Thyroid gland (tissue), 4 donors: ENCODE data around the gene APBA1. TPM values are rescaled to one million over a fixed set of nuclear protein-coding genes. Genes with fewer than 3 reads are reported as not detected.

ENCODE experiments used
- DNase-seq, 2 donors: peaks; one replicate each; pipeline ENCODE4 v3.0.0-alpha.2; 2019
- H3K27ac ChIP-seq, 3 donors: fragments of 200-600 bp; sonication (generic); 1 replicate in 2 of 3; 2 replicates in 1 of 3; pipeline ENCODE4 v1.5.1; 2016 to 2019; ENCODE audit warnings: mild to moderate bottlenecking in 1 of 3, moderate library complexity in 1 of 3
- H3K27me3 ChIP-seq: fragments of 200-600 bp; sonication (generic); one replicate; pipeline ENCODE4 v1.5.1; 2019
- H3K36me3 ChIP-seq, 2 donors: fragments of 200-600 bp; sonication (generic); one replicate each; pipeline ENCODE4 v1.5.1; 2016 to 2019
- H3K4me1 ChIP-seq, 2 donors: fragments of 200-600 bp; sonication (generic); one replicate each; pipeline ENCODE4 v1.5.1; 2017 to 2019
- H3K4me3 ChIP-seq, 3 donors: fragments of 200-600 bp; sonication (generic); replicated peaks in 1 of 3; 1 replicate in 2 of 3; 2 replicates in 1 of 3; pipeline ENCODE4 v1.5.1; 2016; ENCODE audit warnings: mild to moderate bottlenecking in 1 of 3
- H3K9me3 ChIP-seq: fragments of 200-600 bp; sonication (generic); one replicate; pipeline ENCODE4 v1.5.1; 2017
- CTCF ChIP-seq, 6 experiments: fragments of 200-600 bp in 3 of 6; fragments of 450-650 bp in 3 of 6; sonication (generic) in 3 of 6; IDR thresholded peaks; one replicate each; pipeline ENCODE4 v1.5.1; 2016 to 2019; ENCODE audit warnings: antibody characterized with exemption in 6 of 6, mild to moderate bottlenecking in 2 of 6, inconsistent platforms in 1 of 6, moderate library complexity in 1 of 6
- POLR2A ChIP-seq, 2 donors: fragments of 450-650 bp; IDR thresholded peaks; one replicate each; pipeline ENCODE4 v1.6.1; 2017; ENCODE audit warnings: antibody characterized with exemption in 2 of 2, mild to moderate bottlenecking in 2 of 2, moderate library complexity in 1 of 2
- WGBS, 2 donors: methylation state at CpG; one replicate each; pipeline ENCODE4 v1.1.5; 2017; 5-methylcytosine and 5-hydroxymethylcytosine counted together
- intact Hi-C: fragments of 100-400 bp; cut with DNase I; formaldehyde crosslinking; loops from one replicate; pipeline ENCODE4 v1.15.1; 2023
- total RNA-seq, 4 donors: library from RNA; depleted of rRNA; stranded (reverse); fragments of >200 nt; gene quantifications; one replicate each; pipeline ENCODE4 v1.2.3, GENCODE V29; 2016

Gene APBA1
- total RNA-seq, 4 donors from 2014 or later: 2.8 to 11.2 (median 3.8) TPM

GRCh38 chr9:69513141-69513820, 158.9 kb downstream of the APBA1 start:
- no peaks in the 10 kb centered on the region for H3K36me3 ChIP-seq
- H3K27ac ChIP-seq: peak overlapping the region in 2 of 3 donors; percentile 10 to 50
- H3K27me3 ChIP-seq: no peaks in the 10 kb centered on the region
- TF ChIP-seq POLR2A (IDR thresholded peaks at IDR 0.05) (no peak), CTCF (IDR thresholded peaks at IDR 0.05) (no peak)
- no peaks in the 10 kb centered on the region for H3K9me3 ChIP-seq
- intact Hi-C loops: no loop called here
- WGBS, 2 donors: 45 to 48% methylated on average over 3 of the region's 3 CpGs
- H3K4me1 ChIP-seq: peaks cover 9 to 12% of the 10 kb centered on the region in 2 donors
- DNase-seq: peak in 1 of 2 donors; percentile 23
- H3K4me3 ChIP-seq: no peak overlapping the region

GRCh38 chr9:69504058-69504457, 168.1 kb downstream of the APBA1 start:
- no peak overlapping the region for H3K4me3 ChIP-seq
- DNase-seq: no peak
- H3K36me3 ChIP-seq: no peaks in the 10 kb centered on the region
- no peaks in the 10 kb centered on the region for H3K9me3 ChIP-seq
- WGBS, 2 donors: 98 to 100% methylated on average over 1 of the region's 1 CpG
- H3K27ac ChIP-seq: no peak overlapping the region
- no peaks in the 10 kb centered on the region for H3K27me3 ChIP-seq
- H3K4me1 ChIP-seq: peaks cover 30 to 43% of the 10 kb centered on the region in 2 donors
- TF ChIP-seq CTCF (IDR thresholded peaks at IDR 0.05) (no peak), POLR2A (IDR thresholded peaks at IDR 0.05) (no peak)
- intact Hi-C loops: no loop called here

GRCh38 chr9:69502671-69503301, 169.4 kb downstream of the APBA1 start:
- Histone ChIP-seq H3K27ac (no peak overlapping the region), H3K4me1 (peaks cover 36 to 48% of the 10 kb centered on the region in 2 donors), H3K9me3 (no peaks in the 10 kb centered on the region), H3K4me3 (no peak overlapping the region), H3K27me3 (no peaks in the 10 kb centered on the region), H3K36me3 (no peaks in the 10 kb centered on the region)
- intact Hi-C loops: no loop called here
- 76 to 83% methylated on average over 4 of the region's 4 CpGs for WGBS, 2 donors
- TF ChIP-seq POLR2A (IDR thresholded peaks at IDR 0.05) (no peak), CTCF (IDR thresholded peaks at IDR 0.05) (no peak)
- no peak for DNase-seq

- intact Hi-C loops: no loop called here
- Histone ChIP-seq H3K4me3 (no peak overlapping the region), H3K36me3 (no peaks in the 10 kb centered on the region), H3K9me3 (no peaks in the 10 kb centered on the region), H3K27me3 (no peaks in the 10 kb centered on the region), H3K4me1 (peaks cover 36 to 48% of the 10 kb centered on the region in 2 donors), H3K27ac (peak overlapping the region; percentile 57 to 86 (median 81))
- DNase-seq: peak; percentile 44 to 60
- WGBS, 2 donors: 31 to 36% methylated on average over 6 of the region's 6 CpGs
- no peak for TF ChIP-seq CTCF (IDR thresholded peaks at IDR 0.05)
- no peak for TF ChIP-seq POLR2A (IDR thresholded peaks at IDR 0.05)
Observed at GRCh38 chr9:69500896-69501295, 171.3 kb downstream of the APBA1 start.

GRCh38 chr9:69499959-69500358, 172.2 kb downstream of the APBA1 start:
- 86 to 90% methylated on average over 4 of the region's 4 CpGs for WGBS, 2 donors

More at GRCh38 chr9:69499959-69500358, 172.2 kb downstream of the APBA1 start:
- H3K4me1 ChIP-seq: peaks cover 36 to 48% of the 10 kb centered on the region in 2 donors
- TF ChIP-seq POLR2A (IDR thresholded peaks at IDR 0.05) (no peak), CTCF (IDR thresholded peaks at IDR 0.05) (no peak)
- H3K36me3 ChIP-seq: no peaks in the 10 kb centered on the region
- no peaks in the 10 kb centered on the region for H3K9me3 ChIP-seq
- H3K4me3 ChIP-seq: no peak overlapping the region
- intact Hi-C loops: no loop called here
- H3K27ac ChIP-seq: peak overlapping the region; percentile 57 to 86 (median 81)
- H3K27me3 ChIP-seq: no peaks in the 10 kb centered on the region
- DNase-seq: no peak
